HEK293T (cell line): ENCODE data around the gene ANKS1A.

ENCODE experiments used
- BHLHE40 ChIP-seq: fragments of 450-650 bp; IDR thresholded peaks from 2 replicates; pipeline ENCODE4 v1.6.1; 2016; ENCODE audit warnings: mild to moderate bottlenecking, moderate library complexity, borderline replicate concordance
- FOXA1 ChIP-seq: fragments of 450-650 bp; IDR thresholded peaks from 2 replicates; pipeline ENCODE4 v1.6.1; 2016; ENCODE audit warnings: mild to moderate bottlenecking
- LEF1 ChIP-seq: fragments of 450-650 bp; IDR thresholded peaks from 2 replicates; pipeline ENCODE4 v1.6.1; 2017; ENCODE audit warnings: mild to moderate bottlenecking, borderline replicate concordance
- SUZ12 ChIP-seq: fragments of 450-650 bp; IDR thresholded peaks from 2 replicates; pipeline ENCODE4 v1.6.1; 2016; ENCODE audit warnings: mild to moderate bottlenecking

- TF ChIP-seq SUZ12 (no peak), BHLHE40 (no peak), FOXA1 (no peak), LEF1 (no peak)
Measured at GRCh38 chr6:34867484-34867883, 21.6 kb upstream of the ANKS1A start.
